GM06990 (cell line): ENCODE data around the gene ADAM20.

Experiments used
- DNase-seq: peaks from one replicate; pipeline ENCODE4 v3.0.0-alpha.2; 2011; ENCODE audit not compliant: insufficient read length; ENCODE audit errors: extremely low read depth
- H3K27me3 ChIP-seq: replicated peaks from 2 replicates; pipeline ENCODE4 v1.6.0; 2011; ENCODE audit warnings: low read length; ENCODE audit not compliant: control insufficient read depth, insufficient read depth
- H3K36me3 ChIP-seq: 2 replicates; pipeline ENCODE4 v1.5.1; 2011; ENCODE audit warnings: low read length; ENCODE audit not compliant: control insufficient read depth, insufficient read depth
- H3K4me3 ChIP-seq: replicated peaks from 2 replicates; pipeline ENCODE4 v1.5.1; 2011; ENCODE audit warnings: low read depth, mild to moderate bottlenecking, control low read depth, low read length
- TF ChIP-seq, protein P1 (sequence below): IDR thresholded peaks from 2 replicates; pipeline ENCODE4 v1.5.1; 2011; ENCODE audit warnings: low read length, control low read depth, mild to moderate bottlenecking, inconsistent platforms; ENCODE audit not compliant: insufficient read depth, poor library complexity, severe bottlenecking

Gene ADAM20

DNA sequence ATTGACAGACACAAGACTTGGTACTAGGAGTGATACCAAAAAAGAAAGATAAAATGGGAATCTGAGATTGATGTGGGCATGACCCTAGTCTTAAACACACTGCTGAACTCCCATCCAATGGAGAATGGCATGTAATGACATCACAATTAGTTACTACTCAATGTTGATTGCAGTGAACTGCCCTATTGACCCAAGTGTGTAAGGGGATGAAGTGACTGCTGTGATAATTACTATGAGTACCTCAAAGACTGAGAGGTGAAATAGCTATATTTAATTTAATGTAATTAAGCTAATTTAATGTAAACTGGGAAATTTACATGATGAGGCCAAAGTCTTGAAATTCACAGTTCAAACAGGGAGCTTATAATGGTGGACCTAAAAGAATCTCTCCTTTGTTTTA, at the start of gene ADAM20:
ADAM20 (minus strand) TSS at position 101 of the 400 bp plus-strand sequence. CDS start 10,247 bp downstream, outside the sequence.
- TF ChIP-seq, protein P1, sequence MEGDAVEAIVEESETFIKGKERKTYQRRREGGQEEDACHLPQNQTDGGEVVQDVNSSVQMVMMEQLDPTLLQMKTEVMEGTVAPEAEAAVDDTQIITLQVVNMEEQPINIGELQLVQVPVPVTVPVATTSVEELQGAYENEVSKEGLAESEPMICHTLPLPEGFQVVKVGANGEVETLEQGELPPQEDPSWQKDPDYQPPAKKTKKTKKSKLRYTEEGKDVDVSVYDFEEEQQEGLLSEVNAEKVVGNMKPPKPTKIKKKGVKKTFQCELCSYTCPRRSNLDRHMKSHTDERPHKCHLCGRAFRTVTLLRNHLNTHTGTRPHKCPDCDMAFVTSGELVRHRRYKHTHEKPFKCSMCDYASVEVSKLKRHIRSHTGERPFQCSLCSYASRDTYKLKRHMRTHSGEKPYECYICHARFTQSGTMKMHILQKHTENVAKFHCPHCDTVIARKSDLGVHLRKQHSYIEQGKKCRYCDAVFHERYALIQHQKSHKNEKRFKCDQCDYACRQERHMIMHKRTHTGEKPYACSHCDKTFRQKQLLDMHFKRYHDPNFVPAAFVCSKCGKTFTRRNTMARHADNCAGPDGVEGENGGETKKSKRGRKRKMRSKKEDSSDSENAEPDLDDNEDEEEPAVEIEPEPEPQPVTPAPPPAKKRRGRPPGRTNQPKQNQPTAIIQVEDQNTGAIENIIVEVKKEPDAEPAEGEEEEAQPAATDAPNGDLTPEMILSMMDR, result no peak
- Histone ChIP-seq H3K27me3 (no peaks in the 10 kb centered on the region), H3K4me3 (no peak within 1 kb of the TSS), H3K36me3 (no peaks in the 10 kb centered on the region)
- no peak for DNase-seq

DNA sequence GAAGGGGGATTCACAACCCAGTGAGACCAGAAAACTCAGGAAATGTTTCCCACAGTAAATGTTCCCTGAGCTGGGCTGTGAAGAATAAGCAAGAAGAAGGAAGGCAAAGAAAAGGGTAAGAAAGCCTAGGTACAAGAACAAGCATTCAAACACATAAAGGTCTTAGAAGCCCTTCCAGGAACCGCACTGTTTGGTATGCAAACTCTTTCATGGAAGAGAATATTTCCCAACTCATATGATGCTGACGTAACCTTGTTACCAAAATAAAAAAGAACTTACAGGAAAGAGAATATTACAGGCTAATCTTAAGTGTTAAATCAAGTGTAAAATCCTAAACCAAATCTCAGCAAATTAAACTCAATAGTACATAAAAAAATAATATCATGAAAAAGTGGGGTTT, 42.1 kb upstream of the ADAM20 start:
- TF ChIP-seq, protein P1, result no peak
- no peak for DNase-seq
- Histone ChIP-seq H3K36me3 (peaks cover 2% of the 10 kb centered on the region), H3K4me3 (no peak overlapping the region), H3K27me3 (no peaks in the 10 kb centered on the region)

DNA sequence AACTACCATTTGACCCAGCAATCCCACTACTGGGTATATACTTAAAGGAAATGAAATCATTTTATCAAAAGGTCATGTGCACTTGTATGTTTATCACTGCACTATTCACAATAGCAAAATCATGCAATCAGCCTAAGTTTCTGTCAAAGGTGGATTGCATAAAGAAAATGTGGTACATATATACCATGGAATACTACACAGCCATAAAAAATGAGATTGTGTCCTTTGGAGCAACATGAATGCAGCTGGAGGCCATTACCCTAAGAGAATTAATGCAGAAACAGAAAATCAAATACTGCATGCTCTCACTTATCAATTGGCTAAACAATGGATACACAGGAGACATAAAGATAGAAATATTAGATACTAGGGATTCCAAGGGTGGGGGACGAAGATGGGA, 38.2 kb upstream of the ADAM20 start:
- Histone ChIP-seq H3K4me3 (no peak overlapping the region), H3K27me3 (no peaks in the 10 kb centered on the region), H3K36me3 (no peaks in the 10 kb centered on the region; the same call in 1 of the 2 replicates)
- TF ChIP-seq, protein P1, result no peak
- DNase-seq, result no peak

DNA sequence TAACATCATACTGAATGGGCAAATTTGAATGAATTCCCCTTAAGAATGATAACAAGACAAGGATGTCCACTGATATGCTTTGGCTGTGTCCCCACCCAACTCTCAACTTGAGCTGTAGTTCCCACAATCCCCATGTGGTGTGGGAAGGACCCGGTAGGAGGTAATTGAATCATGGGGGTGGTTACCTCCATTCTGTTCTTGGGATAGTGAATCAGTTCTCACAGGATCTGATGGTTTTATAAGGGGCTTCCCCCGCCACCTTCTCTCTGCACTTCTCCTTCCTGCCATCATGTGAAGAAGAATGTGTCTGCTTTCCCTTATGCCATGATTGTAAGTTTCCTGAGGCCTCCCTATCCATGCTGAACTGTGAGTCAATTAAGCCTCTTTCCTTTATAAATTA, 36.3 kb upstream of the ADAM20 start:
- no peak for DNase-seq
- H3K27me3 ChIP-seq, result no peaks in the 10 kb centered on the region
- TF ChIP-seq, protein P1, result no peak

DNA sequence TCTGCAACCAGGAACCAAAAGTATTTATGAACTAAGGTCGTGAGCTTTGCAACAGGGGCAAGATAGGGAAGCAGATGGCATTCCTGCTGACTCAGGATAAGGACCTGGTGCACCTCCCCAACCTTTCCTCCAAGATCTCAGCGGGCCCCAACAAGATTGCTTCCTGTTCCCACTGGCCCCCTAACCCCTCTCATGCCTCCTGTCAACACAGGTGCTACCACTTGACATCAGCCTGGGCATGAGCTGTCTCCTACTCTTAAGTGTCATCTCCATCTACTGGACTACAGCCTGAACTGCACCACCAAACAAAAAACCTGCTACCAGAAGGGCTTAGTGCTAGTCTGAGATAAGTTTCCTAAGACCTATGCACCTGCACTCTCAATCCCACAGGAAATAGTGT, 33.0 kb upstream of the ADAM20 start:
- no peak overlapping the region for H3K4me3 ChIP-seq
- H3K36me3 ChIP-seq, result peaks cover 4% of the 10 kb centered on the region
- TF ChIP-seq, protein P1, result peak; percentile 72
- H3K27me3 ChIP-seq, result no peaks in the 10 kb centered on the region
- DNase-seq, result peak; percentile 30

More for the DNA sequence above, 36.3 kb upstream of the ADAM20 start:
- H3K4me3 ChIP-seq, result no peak overlapping the region
- H3K36me3 ChIP-seq, result peaks cover 2% of the 10 kb centered on the region; the same call in 1 of the 2 replicates

DNA sequence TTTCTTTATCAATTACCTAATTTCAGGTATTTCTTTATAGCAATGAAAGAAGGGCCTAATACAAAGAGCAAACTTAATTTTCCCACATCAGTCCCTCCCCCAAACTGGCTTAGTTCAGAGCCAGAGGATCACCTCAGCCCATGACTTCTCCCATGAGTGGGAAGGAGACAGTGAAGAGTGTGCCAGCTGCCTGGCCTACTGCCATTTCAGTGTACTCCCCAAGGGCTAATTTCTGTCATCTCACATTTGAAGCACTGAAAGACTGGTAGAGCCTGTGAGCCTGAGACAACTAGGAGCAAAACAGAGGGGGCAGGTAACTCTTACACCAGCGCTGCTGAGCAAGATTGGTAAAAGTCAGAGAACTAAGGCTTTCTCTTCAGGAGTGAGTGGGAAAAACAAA, 29.1 kb upstream of the ADAM20 start:
- H3K27me3 ChIP-seq, result no peaks in the 10 kb centered on the region
- H3K36me3 ChIP-seq, result peaks cover 4% of the 10 kb centered on the region
- no peak for DNase-seq
- H3K4me3 ChIP-seq, result no peak overlapping the region
- TF ChIP-seq, protein P1, result no peak
